NOMO-1 treated with DMSO at 0.1 percent for 48 hours (cell line): ENCODE results near the gene IL20RB.

Source experiments
- DNase-seq: peaks from one replicate; lab custom pipeline; 2025; ENCODE audit not compliant: unreplicated experiment; lab: John Stamatoyannopoulos, UW

IL20RB gene

DNA sequence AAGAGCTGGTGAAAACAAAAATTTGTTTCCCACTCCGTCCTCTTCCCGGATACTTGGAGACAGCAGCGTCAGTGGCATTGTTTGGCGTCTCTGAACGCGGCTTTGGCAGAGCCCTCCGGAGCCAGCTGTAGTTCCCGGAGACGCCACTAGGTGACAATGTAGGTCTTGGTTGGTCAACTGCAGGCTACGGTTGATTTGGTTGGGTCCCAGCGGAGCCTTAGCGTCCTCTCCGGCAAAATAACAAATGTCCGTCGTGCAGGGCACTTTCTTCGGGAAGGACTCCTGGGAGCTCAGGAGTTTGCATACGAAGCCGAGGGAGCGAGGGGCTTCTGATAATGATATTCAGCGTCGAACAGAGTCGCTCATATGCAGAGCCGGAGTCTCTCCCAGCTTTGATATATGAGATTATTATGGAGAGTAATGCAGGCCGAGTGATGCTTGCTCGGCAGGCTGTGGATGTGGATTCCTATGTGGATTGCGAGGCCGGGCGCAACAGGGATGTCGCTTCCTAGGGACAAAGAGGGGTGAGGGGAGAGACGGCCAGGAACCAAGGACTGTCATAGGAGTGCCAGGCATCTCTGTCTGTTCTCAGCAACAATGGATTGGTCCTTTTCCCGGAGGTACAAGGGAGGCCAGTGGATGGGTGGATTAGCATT lies 74.8 kb downstream of the IL20RB start:
- DNase-seq = peak; percentile 71

DNA sequence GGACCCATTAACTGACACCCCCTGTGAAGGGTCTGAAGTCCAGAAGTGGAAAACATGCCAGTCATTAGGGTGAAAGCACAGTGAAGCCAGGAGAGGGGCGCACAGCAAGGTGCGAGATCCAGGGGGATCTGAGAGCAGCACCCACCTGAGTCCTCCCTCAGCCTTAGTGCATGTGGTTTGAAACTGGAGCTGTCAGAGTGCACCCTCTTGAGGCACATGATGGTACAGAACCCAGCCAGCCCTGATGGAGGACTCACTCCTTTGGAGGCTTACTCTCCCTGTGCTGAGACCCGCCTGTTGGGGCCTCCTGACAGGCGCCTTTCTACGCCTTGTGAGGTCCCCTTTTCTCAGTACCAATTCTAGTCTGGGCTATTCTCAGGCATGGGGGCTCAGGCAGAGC lies 77.8 kb downstream of the IL20RB start:
- no peak for DNase-seq

DNA sequence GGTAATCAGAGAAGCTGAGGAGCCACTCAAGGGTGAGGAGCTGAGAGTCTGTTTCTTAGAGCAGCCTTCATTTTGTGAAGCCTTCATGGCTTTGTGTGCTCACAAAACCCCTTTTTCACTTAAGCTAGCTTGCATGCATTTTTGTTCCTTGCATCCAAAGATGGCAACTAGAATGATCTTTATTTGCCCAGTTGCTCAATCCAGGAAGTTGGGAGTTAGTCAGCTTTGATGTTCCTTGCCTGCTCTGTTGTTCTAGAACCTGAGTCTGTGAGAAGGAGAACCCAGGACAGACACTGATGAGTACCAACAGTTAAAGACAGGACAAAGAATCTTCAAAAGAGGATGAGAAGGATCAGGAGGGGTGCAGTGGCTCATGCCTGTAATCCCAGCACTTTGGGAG lies 81.8 kb downstream of the IL20RB start:
- DNase-seq = no peak

DNA sequence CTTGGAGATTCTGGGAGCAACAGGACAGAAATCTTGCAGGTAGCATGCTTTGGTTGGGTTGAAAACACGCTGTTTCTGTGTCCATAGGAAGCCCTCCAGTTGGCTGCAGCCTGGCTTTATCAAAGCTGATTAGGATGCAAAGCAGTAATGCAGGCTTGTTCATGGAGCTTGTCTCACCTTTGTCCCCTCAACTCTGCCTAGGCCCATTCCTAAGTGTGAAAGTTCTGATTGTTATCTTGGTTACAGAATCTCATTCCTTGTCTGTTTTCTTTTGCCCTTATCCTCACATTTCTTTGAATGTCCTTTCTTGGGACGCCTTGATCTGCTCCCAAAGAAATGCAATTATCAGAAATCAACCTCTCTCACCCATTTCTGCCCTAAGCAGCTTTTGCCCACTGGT lies 83.5 kb downstream of the IL20RB start:
- DNase-seq = no peak

DNA sequence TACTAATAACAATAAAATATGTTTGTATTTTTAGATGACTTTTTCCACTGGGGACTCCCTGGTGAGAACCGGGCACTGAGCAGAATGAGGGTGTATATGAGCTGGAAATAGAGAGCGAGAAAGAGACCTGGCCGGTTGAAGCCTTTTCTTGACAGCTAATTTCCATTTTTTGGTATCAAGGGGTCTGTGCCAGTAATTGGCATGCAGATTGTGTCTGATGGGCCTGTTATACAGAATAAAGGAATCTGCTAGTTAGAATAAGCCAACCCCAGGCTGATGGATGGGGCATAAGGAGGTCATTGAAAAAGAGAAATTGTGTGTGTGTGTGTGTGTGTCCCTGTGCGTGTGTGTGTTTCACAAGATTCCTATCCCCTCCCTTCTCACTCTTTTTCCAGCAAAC lies 83.9 kb downstream of the IL20RB start:
- no peak for DNase-seq

DNA sequence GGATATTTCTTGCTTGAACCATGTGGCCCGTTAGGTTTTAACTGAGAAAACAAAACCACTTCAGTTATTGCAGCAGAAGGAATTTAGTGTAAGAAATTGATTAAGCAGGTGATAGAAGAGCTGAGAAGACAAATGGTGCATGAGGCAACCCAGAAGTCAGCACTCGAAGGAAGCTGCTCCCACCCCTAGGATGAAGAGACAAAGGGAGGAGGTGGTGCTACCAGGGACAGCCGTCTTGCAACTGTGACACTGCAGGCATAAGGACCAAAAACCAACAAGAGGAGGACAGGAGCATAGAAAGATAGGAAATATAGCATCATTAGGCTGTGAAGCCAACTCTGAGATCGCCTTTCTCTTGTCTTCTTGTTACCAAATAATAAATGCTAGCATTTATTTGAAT lies 89.0 kb downstream of the IL20RB start:
- DNase-seq = no peak

DNA sequence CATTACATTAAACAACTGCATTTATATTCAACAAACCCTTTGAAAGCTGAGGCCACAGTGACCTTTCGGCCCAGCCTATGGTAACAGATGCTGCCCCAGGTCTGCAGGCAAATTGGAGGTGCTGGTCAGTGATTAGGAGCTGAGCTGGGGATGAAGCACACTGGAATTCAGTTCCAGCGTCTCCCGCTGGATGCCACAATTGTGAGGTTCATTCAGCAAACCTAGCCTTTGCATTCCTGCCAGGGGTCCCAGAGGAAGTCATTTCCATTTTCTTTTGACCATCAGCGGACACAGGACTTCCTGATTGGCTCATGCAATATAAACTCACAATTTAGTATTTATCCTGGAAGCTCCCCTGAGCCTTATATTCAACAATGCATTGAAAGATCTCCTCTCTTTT lies 89.5 kb downstream of the IL20RB start:
- DNase-seq = no peak

DNA sequence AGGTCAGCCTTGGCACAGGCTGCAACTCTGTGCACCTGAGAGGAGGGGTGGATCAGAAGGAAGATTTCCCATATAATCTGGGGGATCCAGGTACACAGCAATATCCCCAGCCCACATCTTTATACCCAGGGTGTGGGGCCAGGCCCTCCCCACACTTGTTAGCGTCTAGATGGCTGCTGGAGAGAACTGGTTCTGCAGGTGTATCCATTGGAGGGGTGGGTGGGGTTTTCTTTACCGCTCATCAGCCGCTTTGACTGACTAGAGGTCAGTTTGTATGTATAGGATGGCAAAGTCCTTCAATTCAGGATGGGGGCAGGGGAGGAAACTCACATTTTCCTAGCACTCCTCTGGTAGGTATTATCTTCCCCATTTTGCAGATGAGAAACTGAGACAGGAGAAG lies 92.5 kb downstream of the IL20RB start:
- no peak for DNase-seq

DNA sequence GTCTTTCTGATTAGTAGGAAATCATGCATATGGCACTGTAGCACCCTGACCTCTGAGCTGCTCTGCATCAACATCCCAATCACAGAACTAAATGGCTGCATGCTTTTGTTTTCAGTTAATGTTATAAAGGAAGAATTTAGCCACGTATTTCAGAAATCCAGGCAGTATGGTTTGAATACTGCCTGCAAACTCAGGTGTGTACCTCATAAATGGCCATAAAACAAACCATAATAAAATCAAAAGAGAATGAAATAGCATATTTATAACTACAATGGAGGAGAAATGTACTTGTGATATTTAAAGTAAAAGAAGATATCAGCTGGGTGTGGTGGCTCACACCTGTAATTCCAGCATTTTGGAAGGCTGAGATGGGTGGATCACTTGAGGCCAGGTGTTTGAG lies 94.5 kb downstream of the IL20RB start:
- DNase-seq = no peak
